SU-DHL-6 (cell line): Measurements from ENCODE around the gene GJA3.

Experiments used
- CTCF ChIP-seq: fragments of 200-600 bp; sonication (generic); IDR thresholded peaks from one replicate; pipeline ENCODE4 v1.5.1; 2017; ENCODE audit warnings: antibody characterized with exemption, mild to moderate bottlenecking, low read length, moderate library complexity; ENCODE audit not compliant: insufficient read depth, poor library complexity, severe bottlenecking
- EZH2phosphoT487 ChIP-seq: fragments of 200-600 bp; sonication (generic), shearing (Covaris generic); conservative IDR thresholded peaks from 2 replicates; pipeline ENCODE4 v1.6.1; 2018; ENCODE audit warnings: mild to moderate bottlenecking, antibody characterized with exemption, low read length, moderate library complexity, mixed read lengths

- TF ChIP-seq CTCF (no peak), EZH2phosphoT487 (no peak)
Measured at GRCh38 chr13:20099319-20099718, 61.5 kb downstream of the GJA3 start.
